Measurements from ENCODE around the gene HAP1. TPM values are rescaled to one million over a fixed set of nuclear protein-coding genes. Genes with fewer than 3 reads are reported as not detected.
A peak's percentile ranks its signal among the peaks of the same experiment; 100 is the strongest.

The HAP1 gene
- total and polyA plus RNA-seq, 8 donors = 0.13 to 4.2 (median 1.3) TPM

DNA sequence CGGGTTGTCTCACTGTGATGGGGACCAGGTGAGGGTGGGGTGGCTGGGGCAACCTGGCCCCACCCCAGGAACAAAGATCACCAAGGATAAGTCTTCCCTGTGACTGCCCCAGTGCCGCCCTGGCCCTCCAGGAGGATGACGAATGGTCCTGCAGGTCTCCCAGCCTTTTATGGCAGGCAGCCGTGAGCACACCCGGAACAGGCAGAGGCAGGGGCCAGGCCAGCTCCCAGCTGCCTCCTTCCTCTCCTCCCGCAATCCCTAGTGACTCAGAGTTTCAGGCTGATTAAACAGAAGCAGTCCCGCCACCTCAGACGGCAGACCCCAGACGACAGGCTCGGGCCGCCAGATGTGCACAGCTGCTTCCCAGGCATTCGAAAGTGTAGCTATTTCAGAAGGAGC, 38.7 kb upstream of the HAP1 start:
- Histone ChIP-seq H3K27me3 (no peaks in the 10 kb centered on the region), H3K4me1 (peaks cover 35 to 59% (median 51%) of the 10 kb centered on the region in 3 donors), H3K27ac (peak overlapping the region; percentile 11 to 76 (median 41)), H3K4me3 (no peak overlapping the region), H3K36me3 (peaks cover 8 to 33% (median 21%) of the 10 kb centered on the region in 3 donors), H3K9me3 (no peaks in the 10 kb centered on the region)
- WGBS, 2 donors = 21 to 25% methylated on average over 12 of the region's 12 CpGs
- FAIRE-seq (no peak), DNase-seq (peak; percentile 61 to 85 (median 78)), ATAC-seq (peak; percentile 58 to 77 (median 68))
- TF ChIP-seq, protein P1, sequence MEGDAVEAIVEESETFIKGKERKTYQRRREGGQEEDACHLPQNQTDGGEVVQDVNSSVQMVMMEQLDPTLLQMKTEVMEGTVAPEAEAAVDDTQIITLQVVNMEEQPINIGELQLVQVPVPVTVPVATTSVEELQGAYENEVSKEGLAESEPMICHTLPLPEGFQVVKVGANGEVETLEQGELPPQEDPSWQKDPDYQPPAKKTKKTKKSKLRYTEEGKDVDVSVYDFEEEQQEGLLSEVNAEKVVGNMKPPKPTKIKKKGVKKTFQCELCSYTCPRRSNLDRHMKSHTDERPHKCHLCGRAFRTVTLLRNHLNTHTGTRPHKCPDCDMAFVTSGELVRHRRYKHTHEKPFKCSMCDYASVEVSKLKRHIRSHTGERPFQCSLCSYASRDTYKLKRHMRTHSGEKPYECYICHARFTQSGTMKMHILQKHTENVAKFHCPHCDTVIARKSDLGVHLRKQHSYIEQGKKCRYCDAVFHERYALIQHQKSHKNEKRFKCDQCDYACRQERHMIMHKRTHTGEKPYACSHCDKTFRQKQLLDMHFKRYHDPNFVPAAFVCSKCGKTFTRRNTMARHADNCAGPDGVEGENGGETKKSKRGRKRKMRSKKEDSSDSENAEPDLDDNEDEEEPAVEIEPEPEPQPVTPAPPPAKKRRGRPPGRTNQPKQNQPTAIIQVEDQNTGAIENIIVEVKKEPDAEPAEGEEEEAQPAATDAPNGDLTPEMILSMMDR (IDR thresholded peaks at IDR 0.05) = no peak
- intact Hi-C loops (cut with DNase I) = no loop called here

DNA sequence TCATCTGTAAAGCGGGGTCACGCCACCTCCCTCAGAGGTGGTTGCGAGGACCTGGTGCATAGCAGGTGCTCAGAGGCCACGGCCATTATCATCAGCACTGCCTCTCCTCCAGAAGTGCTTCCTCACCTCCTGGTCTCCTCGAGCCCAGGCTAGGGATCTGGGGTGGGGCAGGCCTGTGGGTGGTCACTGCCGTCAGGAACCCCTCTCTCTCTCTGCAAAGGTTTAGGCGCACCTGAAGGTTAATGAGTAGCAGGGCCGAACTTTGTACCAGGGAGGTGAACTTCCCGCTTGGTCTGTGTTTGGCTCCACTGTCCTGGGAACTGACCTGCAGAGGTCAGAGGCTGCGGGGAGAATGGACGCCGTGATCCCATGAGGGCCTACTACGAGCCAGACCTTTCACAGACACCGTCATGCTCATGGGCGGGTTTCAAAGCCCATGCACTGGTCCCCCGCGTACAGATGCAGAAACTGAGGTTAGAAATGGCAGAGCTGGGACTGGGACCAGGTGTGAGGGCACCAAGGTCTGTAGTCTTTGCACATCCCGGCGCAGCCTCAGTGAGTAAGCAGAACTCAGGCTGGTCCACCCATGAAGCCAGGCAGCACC, 38.2 kb upstream of the HAP1 start:
- DNase-seq (no peak), ATAC-seq (peak in 1 of 4 donors; percentile 7), FAIRE-seq (no peak)
- H3K4me3 ChIP-seq = no peak overlapping the region
- intact Hi-C loops (cut with DNase I) = no loop called here
- 49 to 54% methylated on average over 19 of the region's 19 CpGs for WGBS, 2 donors
- peaks cover 30 to 54% (median 46%) of the 10 kb centered on the region in 3 donors for H3K4me1 ChIP-seq
- no peaks in the 10 kb centered on the region for H3K27me3 ChIP-seq
- TF ChIP-seq, protein P1 (IDR thresholded peaks at IDR 0.05) = no peak
- H3K9me3 ChIP-seq = no peaks in the 10 kb centered on the region
- peak overlapping the region; percentile 11 to 76 (median 41) for H3K27ac ChIP-seq
- peaks cover 8 to 38% (median 21%) of the 10 kb centered on the region in 3 donors for H3K36me3 ChIP-seq

DNA sequence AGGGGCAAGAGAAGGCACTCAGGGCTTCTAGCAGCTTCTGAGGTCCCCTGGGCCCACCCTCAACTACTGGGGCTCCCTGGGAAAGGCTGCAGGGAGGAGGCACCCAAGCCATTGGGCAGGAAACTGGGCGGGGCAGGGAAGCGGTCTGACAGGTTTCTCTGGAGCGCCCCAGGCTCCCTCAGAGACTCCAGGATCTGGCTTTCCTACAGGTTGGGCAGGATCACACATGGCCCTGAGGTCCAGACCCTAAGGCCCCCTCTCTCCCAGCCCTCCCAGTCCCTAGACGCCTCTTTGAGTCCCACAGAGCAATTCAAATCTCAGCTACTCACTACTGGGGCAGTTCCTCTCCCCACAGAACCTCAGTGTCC, 37.8 kb upstream of the HAP1 start:
- 28 to 29% methylated on average over 4 of the region's 4 CpGs for WGBS, 2 donors
- TF ChIP-seq, protein P1 (IDR thresholded peaks at IDR 0.05) = no peak
- H3K9me3 ChIP-seq = no peaks in the 10 kb centered on the region
- peaks cover 8 to 42% (median 26%) of the 10 kb centered on the region in 3 donors for H3K36me3 ChIP-seq
- intact Hi-C loops (cut with DNase I) = no loop called here
- H3K27me3 ChIP-seq = no peaks in the 10 kb centered on the region
- H3K4me1 ChIP-seq = peaks cover 25 to 49% (median 43%) of the 10 kb centered on the region in 3 donors
- H3K4me3 ChIP-seq = no peak overlapping the region
- DNase-seq (peak; percentile 73 to 87 (median 77)), FAIRE-seq (no peak), ATAC-seq (peak; percentile 72 to 84 (median 77))
- peak overlapping the region; percentile 11 to 76 (median 41) for H3K27ac ChIP-seq

DNA sequence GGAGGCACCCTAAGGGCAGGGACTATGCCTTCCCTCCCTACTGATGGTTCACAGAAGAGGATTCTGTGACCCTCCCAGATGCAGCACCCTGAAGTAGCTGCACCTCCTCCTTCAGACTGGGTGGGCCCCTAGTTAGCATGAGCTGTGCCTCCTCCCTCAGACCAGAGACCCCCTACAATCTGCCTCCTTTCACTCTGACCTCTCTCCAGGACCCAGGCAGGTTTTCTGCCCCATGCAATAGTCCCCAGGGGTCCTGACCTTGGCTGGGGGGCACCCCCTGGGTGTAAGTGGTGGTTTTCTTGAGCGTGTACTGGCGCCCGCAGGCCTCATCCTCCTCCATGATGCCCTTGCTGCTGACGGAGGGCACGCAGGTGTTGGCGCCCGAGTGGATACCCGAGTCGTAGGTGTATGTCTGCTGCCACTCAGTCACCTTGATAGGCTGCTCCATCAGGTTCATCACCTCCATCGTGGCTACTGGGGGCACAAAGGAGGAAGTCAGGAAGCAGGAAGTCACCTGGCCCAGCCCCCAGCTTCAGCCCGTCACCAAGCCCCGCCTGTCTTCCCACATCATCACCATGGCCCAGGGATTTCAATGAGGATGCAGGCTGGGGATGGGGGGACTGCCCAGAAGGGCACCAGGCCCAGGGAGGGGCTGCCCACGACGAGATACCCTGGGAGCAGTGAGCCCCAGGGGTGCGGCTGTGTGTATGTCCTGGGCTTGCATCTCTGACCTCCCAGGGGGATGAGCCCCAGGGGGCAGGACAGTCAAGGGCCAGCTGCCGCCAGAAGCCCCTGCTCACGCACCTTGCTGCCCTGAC, 37.2 kb upstream of the HAP1 start:
- Histone ChIP-seq H3K36me3 (peaks cover 8 to 48% (median 31%) of the 10 kb centered on the region in 3 donors), H3K27me3 (no peaks in the 10 kb centered on the region), H3K9me3 (no peaks in the 10 kb centered on the region), H3K27ac (peak overlapping the region in 2 of 4 donors; percentile 40 to 76), H3K4me1 (peaks cover 20 to 43% (median 37%) of the 10 kb centered on the region in 3 donors), H3K4me3 (no peak overlapping the region)
- FAIRE-seq = no peak
- DNase-seq = no peak
- WGBS, 2 donors = 74 to 76% methylated on average over 15 to 17 of the region's 17 CpGs
- ATAC-seq = no peak
- TF ChIP-seq, protein P1 (IDR thresholded peaks at IDR 0.05) = no peak
- intact Hi-C loops (cut with DNase I) = no loop called here

Data from pancreas (tissue), 10 donors.